UCSD-AML1 (cell line): Measurements from ENCODE around the gene HMOX2.

ENCODE experiments used
- DNase-seq: peaks from one replicate; lab custom pipeline; 2025; ENCODE audit not compliant: unreplicated experiment; lab: John Stamatoyannopoulos, UW

The HMOX2 gene

DNA sequence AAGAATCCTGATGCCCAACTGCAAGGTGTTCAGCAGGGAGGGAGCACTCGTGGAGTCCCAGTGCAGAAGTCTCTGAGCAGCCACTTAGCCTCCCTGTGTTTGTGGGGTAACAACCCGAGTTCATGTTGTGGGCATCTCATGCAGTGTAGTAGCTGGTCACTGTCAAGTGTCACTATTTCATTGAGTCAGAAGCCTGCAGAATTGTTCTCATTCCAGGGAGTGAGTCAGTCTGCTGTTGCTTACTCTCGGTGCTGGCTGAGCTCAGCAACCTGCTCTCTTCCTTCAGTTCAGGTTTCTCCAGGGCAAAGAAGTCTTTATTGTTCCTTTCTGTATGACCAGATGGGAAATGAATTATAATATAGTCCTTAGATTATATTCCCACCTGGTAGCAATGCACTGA lies 24.1 kb downstream of the HMOX2 start:
- no peak for DNase-seq

DNA sequence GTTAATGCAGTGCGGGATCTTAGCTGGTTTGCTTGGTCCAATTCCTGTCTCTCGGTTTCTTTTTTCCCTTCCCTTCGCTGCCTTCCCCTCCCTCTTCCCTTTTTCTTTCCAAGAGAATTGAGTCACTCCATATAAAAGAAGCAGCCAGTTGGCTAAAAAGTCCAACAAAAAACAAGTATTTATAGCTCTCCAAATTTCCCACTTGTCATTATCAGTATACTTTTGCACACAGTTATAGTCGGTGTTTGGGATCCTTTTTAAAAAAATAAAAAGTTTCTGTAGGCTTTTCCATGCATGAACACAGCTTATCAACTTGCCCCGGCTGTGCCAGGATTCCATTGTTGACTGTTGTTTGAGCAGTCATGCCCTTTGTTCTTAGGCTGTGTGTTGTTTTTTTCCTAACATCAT lies 24.9 kb downstream of the HMOX2 start:
- no peak for DNase-seq

DNA sequence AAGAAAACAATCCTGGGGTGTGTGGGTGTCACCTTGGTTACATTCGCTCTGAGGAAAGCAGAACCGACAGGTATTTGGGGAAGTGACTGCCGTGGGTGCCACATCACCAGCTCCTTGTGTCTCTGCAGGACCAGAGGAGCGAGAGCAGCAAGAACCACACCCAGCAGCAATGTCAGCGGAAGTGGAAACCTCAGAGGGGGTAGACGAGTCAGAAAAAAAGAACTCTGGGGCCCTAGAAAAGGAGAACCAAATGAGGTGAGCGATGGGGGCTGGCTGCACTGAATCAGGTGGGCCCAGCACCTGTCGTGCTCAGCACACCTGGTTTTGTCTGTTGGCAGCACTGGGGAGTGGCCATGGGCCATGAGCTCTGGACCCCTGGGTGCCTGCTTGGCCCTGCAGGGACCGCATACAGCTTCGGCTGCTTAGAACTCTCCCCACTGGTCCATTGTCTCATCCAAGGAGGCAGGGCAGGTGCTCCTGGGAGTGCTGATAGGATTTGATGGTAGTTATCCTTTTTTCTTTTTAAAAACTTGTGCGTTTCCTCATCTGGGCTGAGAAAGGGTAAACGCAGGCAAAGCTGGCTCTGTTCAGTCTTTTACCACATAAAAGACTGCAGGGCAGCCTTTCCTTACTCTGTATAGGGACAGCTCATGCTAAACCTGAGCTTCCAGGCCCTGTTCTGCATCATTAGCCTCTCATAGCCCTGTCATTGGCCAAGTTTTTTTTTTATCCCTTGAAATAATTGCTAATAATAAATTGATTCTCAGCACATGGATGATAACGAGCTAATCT lies 29.4 kb downstream of the HMOX2 start:
- DNase-seq, result peak; percentile 45

DNA sequence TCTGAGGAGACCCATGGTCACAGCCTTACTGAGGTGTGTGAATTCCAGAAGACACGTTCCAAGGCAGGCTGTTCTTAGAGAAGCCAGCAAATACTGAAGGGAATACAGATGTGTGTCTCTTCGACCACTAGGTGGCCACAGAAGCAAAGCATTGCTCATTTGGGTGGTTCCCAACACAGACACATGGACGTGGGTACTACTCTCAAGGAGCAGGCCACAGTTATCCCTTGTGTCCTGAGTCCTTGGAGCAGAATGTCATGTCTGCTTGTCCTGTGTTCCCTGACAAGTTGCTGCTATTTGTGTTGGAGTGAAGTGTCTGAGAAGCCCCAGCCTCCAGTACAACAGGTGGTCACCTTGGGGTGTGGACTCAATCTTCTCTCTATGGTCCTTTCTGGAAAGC lies 30.3 kb downstream of the HMOX2 start:
- peak; percentile 45 for DNase-seq

DNA sequence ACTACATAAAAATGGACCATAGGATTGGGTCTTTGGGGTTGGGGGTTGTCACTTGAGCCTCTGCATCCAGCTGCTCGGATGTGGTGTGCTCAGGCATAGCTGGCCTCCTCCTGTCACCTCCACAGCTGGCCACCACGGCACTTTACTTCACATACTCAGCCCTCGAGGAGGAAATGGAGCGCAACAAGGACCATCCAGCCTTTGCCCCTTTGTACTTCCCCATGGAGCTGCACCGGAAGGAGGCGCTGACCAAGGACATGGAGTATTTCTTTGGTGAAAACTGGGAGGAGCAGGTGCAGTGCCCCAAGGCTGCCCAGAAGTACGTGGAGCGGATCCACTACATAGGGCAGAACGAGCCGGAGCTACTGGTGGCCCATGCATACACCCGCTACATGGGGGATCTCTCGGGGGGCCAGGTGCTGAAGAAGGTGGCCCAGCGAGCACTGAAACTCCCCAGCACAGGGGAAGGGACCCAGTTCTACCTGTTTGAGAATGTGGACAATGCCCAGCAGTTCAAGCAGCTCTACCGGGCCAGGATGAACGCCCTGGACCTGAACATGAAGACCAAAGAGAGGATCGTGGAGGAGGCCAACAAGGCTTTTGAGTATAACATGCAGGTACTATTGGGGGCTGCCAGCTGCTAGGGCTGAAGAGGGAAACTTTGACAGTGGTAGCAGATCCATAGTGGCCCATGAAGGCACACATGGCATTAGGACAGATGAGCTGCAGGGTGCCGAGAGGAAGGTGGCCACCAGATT lies 31.6 kb downstream of the HMOX2 start:
- no peak for DNase-seq

DNA sequence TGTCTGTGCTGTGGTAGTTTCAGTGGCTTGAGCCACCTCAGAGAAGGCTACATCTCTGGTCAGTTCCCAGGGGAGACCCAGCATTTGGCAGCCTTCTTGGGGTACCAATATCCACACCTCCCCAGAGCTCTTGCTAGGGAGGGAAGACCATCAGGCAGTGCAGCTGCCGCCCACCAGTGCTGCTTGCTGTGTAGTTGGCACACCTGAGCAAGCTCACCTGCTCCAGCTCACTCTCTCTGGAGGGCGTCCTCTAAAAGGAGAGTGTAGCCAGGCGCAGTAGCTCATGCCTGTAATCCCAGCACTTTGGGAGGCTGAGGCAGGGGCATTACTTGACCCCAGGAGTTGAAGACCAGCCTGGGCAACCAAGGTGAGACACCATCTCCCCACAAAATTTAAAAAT lies 32.6 kb downstream of the HMOX2 start:
- DNase-seq, result no peak

DNA sequence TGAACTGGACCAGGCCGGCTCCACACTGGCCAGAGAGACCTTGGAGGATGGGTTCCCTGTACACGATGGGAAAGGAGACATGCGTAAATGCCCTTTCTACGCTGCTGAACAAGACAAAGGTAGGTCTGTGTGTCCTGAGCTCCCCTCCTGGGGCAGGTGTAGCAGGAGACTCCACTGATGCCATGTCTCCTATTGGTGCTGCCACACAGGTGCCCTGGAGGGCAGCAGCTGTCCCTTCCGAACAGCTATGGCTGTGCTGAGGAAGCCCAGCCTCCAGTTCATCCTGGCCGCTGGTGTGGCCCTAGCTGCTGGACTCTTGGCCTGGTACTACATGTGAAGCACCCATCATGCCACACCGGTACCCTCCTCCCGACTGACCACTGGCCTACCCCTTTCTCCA lies 33.2 kb downstream of the HMOX2 start:
- no peak for DNase-seq

DNA sequence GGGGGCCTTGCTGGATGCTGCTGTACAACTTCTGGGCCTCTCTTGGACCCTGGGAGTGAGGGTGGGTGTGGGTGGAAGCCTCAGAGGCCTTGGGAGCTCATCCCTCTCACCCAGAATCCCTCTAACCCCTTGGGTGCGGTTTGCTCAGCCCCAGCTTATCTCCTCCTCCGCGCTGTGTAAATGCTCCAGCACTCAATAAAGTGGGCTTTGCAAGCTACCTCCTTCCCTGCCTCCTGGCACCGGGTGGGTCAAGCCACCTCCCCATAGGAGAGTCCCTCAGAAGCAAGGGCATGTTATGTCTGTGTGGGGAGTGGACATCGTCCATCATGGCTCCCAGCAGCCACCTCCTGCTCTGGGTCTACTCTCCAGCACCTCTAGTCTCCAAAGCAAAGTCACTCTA lies 33.9 kb downstream of the HMOX2 start:
- no peak for DNase-seq

DNA sequence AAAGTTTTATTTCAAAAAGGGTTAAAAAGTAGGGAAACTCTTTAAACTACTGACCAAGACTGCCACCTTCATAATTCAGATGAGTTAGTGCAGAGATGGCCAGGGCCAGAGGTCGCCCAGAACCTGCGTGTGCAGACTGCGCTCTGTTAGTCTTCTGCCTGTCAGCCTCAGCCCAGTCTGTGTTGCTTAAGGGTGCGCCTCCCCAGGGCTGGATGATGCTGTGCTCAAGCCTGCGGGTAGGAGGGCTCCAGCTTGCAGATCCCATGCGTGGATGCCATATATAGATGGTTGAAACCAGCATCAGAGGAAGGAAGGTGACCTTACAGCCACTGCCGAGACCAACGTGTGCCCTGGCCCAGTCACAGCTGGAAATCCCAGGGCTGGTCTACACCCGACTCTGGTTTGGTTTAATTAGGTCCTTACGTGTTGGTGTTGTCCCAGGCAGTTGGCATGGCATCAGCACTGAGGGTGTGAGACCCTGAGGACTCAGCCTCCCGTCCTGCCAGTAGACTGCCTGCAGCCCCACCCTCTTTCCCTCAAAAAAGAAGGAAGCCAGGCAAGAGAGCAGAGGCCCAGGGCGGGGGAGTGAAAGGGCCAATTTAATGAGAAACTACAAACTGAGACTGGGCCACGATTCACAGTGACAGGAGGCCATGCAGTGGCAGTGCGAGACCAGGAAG lies 34.7 kb downstream of the HMOX2 start:
- no peak for DNase-seq

DNA sequence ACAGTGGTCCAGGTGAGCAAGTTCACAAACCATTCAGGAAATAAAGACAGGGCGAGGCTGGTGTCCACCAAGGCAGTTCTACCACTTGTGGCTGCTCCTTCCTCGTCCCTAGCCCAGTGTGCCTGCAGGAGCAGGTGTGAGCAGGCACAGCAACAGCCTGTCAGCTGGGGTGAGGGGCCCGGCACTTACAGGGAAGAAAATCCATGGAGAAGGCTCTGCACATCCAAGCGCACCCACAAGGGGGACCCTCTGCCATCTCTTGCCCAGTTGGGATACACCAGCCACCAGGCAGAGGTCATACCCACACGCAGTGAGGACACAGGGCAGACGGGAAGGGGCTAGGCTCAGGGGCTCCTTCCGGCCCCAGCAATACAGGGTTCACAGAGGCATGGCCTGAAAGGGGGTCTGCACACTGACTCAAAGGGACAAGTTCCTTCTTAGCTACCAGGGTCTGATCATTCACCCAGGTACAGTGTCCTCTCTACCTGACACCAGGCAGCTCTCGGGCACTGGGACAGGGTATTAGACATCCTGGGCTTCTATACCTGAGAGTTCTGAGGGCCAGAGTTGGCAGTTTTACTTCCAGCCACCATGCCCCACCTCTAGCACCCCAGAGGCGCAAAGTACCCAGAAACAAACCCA lies 35.4 kb downstream of the HMOX2 start:
- peak; percentile 70 for DNase-seq

DNA sequence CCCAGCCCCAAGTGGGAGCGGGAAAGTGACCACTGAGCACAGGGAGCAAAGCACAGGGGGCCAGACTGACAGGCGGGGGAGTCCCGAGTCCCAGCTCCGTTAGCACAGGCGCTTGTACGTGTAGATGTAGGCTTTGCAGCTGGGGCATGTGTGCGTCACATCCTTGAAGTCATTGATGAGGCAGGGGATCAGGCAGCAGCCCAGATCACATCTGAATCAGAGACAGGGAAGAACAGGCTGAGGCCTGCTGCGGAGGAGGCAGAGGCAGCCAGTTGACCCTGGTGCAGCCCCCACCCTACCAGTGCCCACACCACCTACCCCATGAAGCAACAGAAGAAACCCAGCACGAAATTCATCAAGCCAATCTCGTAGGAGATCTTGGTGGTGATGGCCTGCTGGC lies 36.3 kb downstream of the HMOX2 start:
- no peak for DNase-seq

DNA sequence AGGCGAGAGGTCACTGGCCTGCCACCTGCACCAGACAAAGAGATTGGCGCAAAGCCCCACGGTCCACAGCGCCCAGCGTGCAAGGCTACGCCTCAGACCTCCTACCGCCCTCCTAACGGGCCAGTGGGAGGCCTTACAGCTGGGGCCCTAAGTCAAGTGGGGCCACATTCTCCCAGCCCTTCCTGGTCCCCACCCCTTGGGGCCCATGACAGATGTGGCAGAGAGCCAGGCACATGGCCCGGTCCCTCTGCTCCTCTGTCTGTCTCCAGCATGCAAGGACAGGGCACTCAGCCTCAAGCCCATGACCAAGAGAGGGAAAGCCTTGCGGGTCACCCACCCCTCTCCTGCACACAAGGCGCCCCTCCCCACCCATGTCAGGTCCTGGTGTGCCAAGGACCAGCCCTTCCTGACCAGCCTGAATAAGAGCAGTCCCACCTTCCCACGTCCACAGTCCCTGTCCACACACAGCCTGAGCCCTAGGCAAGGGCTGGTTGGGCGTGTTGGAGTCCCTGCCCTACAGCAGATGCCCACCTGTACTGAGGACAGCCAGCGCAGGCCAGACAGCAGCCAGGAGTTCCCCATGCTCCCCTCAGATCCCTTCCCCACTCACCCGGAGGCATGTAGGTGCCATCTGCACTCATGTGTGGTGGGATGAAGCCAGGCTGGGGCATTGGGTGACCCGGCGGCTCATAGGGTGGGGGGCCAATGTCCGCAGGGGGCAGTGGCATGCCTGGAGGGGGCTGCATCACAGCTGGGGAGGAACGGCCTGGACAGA lies 37.1 kb downstream of the HMOX2 start:
- no peak for DNase-seq

DNA sequence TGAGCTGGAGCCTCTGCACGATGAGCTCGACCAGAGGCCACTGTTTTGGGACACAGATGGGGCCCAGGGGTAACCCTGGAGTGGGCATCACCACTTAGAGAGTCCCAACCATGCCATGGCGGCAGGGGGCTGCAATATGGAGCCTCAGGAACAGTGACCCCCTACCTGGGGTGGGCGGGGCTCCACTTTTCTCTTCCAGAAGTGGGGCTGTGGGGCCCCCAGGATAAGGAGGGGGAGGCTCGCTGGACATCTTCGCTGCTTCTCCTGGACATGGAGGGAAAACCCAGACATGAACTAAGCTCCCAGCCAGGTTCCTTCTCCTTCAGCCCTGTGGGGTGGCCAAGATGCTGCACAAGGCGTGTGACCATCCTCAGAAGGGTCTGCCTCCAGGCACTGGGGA lies 37.7 kb downstream of the HMOX2 start:
- no peak for DNase-seq

DNA sequence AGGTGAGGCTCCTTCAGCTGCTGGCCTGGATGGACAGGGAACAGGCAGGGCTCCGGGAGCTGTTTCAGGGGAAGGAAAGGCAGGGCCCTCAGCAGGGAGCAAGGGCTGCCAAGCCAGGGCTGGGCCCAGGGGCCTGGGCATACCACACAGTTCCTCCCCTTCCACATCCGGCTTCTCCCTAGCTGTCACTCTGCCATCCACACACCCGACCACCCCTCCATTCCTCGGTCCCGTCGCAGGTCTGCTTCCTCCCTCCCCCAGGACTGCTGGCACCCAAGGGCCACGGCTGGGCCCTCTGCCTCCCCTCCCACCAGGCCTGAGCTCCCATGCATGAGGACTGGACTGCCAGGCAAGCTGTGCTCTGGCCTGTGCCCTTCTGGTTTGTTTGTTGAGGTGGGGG lies 38.4 kb downstream of the HMOX2 start:
- DNase-seq, result peak; percentile 69

DNA sequence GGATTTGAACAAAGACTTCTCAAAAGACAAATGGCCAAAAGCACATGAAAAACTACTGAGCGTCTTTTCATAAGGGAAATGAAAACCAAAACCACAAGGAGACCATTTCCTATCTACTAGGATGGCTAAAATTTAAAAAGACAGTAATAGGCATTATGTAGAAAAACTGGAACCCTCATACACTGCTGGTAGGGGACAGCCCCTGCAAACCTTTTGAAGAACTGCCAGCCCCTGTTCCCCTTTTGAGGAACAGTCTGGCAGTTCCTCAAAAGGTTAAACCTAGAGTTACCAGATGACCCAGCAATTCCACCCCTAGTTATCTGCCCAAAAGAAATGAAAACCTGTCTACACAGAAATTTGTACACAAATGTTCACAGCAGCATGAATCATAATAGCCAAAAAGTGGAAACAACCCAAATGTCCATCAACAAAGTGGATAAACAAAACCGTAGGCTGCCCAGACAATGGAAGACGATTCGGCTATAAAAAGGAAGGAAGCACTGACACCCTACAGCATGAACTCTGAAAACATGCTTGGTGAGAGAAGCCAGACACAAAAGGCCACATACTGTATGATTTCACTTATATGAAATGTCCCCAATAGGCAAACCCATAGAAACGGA lies 39.5 kb downstream of the HMOX2 start:
- DNase-seq, result peak; percentile 30

DNA sequence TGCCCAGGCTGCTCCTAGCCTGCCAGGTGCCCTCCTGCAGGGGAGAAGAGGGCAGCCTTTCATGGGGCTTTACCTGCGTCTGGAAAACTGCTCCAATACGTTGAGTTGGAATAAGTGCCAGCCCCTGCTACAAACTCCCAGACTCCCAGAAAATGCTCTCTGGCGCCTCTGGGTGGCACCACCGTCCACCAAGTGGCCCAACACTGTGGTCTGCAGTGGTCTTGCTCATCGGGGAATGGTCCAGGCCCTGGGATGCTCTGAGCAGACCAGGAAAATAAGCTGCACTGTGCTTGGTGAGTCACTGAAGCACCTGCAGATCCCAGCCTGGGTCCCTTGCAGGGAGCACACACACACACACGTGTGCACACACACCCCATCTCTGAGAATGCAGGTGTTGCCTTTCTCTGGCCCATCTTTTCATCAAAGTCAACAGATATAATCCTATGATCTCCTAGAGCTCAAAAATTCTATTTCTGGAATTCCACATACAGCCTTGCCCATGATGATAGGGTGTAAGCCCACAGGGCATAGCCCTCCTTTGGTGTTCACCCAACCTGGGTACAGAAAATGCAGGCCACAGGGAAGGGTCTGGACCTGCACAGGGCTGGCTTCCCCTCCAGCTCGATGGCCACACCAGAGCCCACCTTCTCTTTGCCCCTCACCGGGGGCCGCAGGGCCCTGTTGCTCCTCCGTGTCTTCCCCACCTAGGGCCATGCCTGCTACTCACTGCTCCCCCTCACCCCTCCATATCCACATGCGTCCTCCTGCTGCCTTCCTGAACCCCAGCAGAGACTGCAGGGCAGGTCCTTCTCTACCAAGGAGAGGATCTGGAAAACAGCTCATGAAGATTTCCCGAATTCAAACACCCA lies 41.8 kb downstream of the HMOX2 start:
- DNase-seq, result peak; percentile 61

DNA sequence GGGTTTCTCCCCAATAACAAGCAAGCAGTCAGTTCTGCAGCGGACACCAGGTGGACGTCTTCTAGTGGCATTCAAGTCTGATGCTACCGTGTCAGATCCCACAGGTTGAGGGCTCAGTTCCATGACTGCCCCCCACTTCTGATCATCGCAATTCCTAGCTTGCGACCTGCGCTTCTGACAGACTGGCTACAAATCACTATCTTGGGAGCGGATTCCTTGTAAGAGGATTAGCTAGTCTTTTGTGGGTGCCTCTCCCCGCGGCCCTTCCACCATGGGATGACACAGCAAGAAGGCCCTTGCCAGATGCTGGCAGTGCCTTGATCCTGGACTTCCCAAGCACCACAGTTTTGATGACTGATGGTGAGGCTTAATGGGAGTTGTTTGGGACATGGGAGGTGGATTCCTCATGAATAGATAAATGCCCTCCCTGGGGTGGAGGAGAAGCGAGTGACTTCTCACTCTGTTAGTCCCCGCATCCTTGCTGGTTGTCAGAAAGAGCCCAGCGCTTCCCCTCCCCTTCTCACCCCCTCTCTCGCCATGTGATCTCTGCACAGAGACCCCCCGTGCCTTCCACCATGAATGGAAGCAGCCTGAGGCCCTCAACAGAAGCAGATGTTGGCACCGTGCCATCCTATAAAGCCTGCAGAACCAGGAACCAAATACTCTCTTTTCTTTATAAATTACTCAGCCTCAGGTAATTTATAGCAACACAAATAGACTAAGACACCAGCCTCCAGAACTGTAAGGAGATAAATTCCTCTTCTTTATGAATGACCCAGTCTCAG lies 43.3 kb downstream of the HMOX2 start:
- DNase-seq, result no peak

DNA sequence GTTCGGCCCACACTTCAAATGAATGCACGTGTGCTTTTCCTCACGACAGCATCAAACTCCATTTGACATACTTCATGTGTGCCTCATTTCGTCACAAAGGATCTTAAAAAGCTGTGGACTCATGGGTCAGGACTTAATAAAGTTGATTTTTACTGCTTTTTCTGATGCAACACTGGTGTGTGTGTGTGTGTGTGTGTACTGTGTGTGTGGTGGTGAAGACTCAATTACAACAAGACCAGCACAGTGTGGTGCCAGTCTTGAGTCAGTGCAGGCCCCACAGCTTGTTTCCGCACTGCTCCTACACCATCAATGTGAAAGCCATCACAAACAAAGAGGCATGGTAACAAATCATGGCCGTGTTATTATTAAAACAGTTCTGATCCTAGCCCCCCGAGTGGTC lies 44.7 kb downstream of the HMOX2 start:
- DNase-seq, result no peak
